Prostate gland (tissue), 2 donors: ENCODE results near the gene CSNK1G2. TPM values are rescaled to one million over a fixed set of nuclear protein-coding genes. Genes with fewer than 3 reads are reported as not detected.

Experiments
- DNase-seq: peaks from one replicate; pipeline ENCODE4 v3.0.0-alpha.2; 2019; ENCODE audit warnings: low spot score
- H3K27ac ChIP-seq, 2 donors: fragments of 200-600 bp; sonication (generic); 2 replicates each; pipeline ENCODE4 v1.5.1; 2017 to 2019
- H3K27me3 ChIP-seq: fragments of 200-600 bp; sonication (generic); replicated peaks from 2 replicates; pipeline ENCODE4 v1.5.1; 2019; ENCODE audit not compliant: insufficient read depth
- H3K36me3 ChIP-seq, 2 donors: fragments of 200-600 bp; sonication (generic); 1 replicate in 1 of 2; 2 replicates in 1 of 2; pipeline versions ENCODE4 v1.5.1 to v1.8.1; 2017 to 2019
- H3K4me1 ChIP-seq: fragments of 200-600 bp; sonication (generic); replicated peaks from 2 replicates; pipeline ENCODE4 v1.5.1; 2019
- H3K4me3 ChIP-seq, 2 donors: fragments of 200-600 bp; sonication (generic); 2 replicates each; pipeline ENCODE4 v1.5.1; 2017 to 2019
- H3K9me3 ChIP-seq: fragments of 200-600 bp; sonication (generic); 2 replicates; pipeline ENCODE4 v1.5.1; 2017
- POLR2A ChIP-seq: fragments of 450-650 bp; IDR thresholded peaks from one replicate; pipeline ENCODE4 v1.6.1; 2016; ENCODE audit warnings: antibody characterized with exemption, mild to moderate bottlenecking
- POLR2AphosphoS5 ChIP-seq: sonication (generic); formaldehyde crosslinking; IDR thresholded peaks from one replicate; pipeline ENCODE4 v1.6.1; 2017; ENCODE audit warnings: antibody characterized with exemption
- WGBS: methylation state at CpG from one replicate; pipeline ENCODE4 v1.1.5; 2018; 5-methylcytosine and 5-hydroxymethylcytosine counted together
- intact Hi-C: fragments of 100-400 bp; cut with DNase I; formaldehyde crosslinking; loops from one replicate; pipeline ENCODE4 v1.14.2; 2022
- total RNA-seq, 2 donors: library from RNA; depleted of rRNA; stranded (reverse); fragments of >200 nt; gene quantifications; one replicate each; pipeline ENCODE4 v1.1.0, GENCODE V29; 2016
- TF ChIP-seq, protein P1 (sequence below), 4 experiments: fragments of 200-600 bp in 2 of 4; fragments of 450-650 bp in 2 of 4; sonication (generic) in 2 of 4; IDR thresholded peaks; 1 replicate in 3 of 4; 2 replicates in 1 of 4; pipeline ENCODE4 v1.5.1; 2016 to 2019; ENCODE audit warnings: antibody characterized with exemption in 4 of 4, mild to moderate bottlenecking in 2 of 4, moderate library complexity in 2 of 4

Gene CSNK1G2
- total RNA-seq, 2 donors from 2014 or later, result 56.5 to 107 TPM

GRCh38 chr19:1959928-1960589 is 19.1 kb downstream of the CSNK1G2 start:
- WGBS, result 95% methylated on average over 27 of the region's 32 CpGs
- intact Hi-C loops, result no loop called here
- TF ChIP-seq POLR2AphosphoS5 (no peak), POLR2A (no peak)
- TF ChIP-seq, protein P1, sequence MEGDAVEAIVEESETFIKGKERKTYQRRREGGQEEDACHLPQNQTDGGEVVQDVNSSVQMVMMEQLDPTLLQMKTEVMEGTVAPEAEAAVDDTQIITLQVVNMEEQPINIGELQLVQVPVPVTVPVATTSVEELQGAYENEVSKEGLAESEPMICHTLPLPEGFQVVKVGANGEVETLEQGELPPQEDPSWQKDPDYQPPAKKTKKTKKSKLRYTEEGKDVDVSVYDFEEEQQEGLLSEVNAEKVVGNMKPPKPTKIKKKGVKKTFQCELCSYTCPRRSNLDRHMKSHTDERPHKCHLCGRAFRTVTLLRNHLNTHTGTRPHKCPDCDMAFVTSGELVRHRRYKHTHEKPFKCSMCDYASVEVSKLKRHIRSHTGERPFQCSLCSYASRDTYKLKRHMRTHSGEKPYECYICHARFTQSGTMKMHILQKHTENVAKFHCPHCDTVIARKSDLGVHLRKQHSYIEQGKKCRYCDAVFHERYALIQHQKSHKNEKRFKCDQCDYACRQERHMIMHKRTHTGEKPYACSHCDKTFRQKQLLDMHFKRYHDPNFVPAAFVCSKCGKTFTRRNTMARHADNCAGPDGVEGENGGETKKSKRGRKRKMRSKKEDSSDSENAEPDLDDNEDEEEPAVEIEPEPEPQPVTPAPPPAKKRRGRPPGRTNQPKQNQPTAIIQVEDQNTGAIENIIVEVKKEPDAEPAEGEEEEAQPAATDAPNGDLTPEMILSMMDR (IDR thresholded peaks at IDR 0.05), result no peak
- no peak overlapping the region for H3K4me3 ChIP-seq
- H3K4me1 ChIP-seq, result no peaks in the 10 kb centered on the region
- no peaks in the 10 kb centered on the region for H3K36me3 ChIP-seq
- no peaks in the 10 kb centered on the region for H3K9me3 ChIP-seq
- no peaks in the 10 kb centered on the region for H3K27me3 ChIP-seq
- no peak for DNase-seq
- no peak overlapping the region for H3K27ac ChIP-seq

DNA sequence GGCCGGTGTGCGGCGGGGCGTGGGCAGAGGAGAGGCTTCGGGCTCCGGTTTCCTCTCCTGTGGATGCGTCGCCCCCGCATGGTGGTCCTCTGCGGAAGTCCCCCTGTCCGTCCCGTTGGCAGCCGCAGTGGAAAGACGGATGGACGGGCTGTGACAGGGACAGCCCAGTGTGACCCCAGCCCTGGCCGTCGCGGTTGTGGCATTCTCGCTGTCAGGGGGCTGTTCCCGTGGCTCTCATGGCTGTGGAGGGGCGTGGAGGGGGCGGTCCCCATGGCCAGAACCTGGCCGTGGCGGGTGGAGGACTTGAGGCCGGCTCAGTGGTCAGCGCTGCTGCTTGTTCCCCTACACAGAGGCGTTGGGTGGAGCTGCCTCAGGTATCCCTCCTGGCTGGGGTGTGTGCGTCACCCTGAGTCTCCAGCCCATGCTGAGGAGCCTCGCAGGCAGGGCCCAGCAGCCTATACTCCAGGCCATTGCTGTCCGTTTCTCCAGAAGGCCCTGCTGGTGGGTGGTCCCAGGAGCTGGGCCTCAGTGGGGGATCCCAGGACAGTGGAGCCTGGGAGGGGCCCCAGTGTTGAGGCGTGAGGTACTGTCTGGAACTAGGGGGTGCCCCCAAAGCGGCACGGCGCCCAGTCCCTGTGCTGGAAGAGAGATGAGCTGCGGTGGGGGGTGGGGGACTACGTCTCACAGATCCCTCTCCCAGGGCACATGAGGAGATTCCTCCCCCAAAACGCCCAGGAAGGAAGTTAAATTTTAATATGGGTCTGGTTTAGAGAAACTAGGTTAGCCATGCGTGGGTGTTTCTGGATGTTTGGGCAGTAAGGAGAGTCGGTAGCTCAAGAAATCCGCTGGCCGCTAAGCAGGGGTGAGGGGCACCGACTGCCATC is 20.3 kb downstream of the CSNK1G2 start:
- TF ChIP-seq, protein P1 (IDR thresholded peaks at IDR 0.05), result no peak
- TF ChIP-seq POLR2A (no peak), POLR2AphosphoS5 (no peak)
- Histone ChIP-seq H3K36me3 (no peaks in the 10 kb centered on the region), H3K9me3 (no peaks in the 10 kb centered on the region), H3K27me3 (no peaks in the 10 kb centered on the region), H3K27ac (no peak overlapping the region), H3K4me1 (no peaks in the 10 kb centered on the region), H3K4me3 (no peak overlapping the region)
- WGBS, result 79% methylated on average over 31 of the region's 42 CpGs
- intact Hi-C loops, result no loop called here
- DNase-seq, result no peak

GRCh38 chr19:1962674-1963073 is 21.7 kb downstream of the CSNK1G2 start:
- TF ChIP-seq, protein P1 (IDR thresholded peaks at IDR 0.05), result no peak
- TF ChIP-seq POLR2A, result no peak
- Histone ChIP-seq H3K36me3 (no peaks in the 10 kb centered on the region), H3K4me1 (no peaks in the 10 kb centered on the region), H3K27ac (no peak overlapping the region), H3K27me3 (no peaks in the 10 kb centered on the region), H3K4me3 (no peak overlapping the region), H3K9me3 (no peaks in the 10 kb centered on the region)
- no peak for DNase-seq
- 97% methylated on average over 22 of the region's 23 CpGs for WGBS
- intact Hi-C loops, result no loop called here

GRCh38 chr19:1967087-1967608 is 26.2 kb downstream of the CSNK1G2 start:
- no peaks in the 10 kb centered on the region for H3K27me3 ChIP-seq
- WGBS, result 84% methylated on average over 26 of the region's 26 CpGs
- intact Hi-C loops, result no loop called here

More at GRCh38 chr19:1967087-1967608, 26.2 kb downstream of the CSNK1G2 start:
- no peak overlapping the region for H3K27ac ChIP-seq
- no peaks in the 10 kb centered on the region for H3K4me1 ChIP-seq
- TF ChIP-seq POLR2AphosphoS5, result no peak
- TF ChIP-seq POLR2A, result no peak
- TF ChIP-seq, protein P1 (IDR thresholded peaks at IDR 0.05), result no peak
- no peaks in the 10 kb centered on the region for H3K9me3 ChIP-seq
- H3K4me3 ChIP-seq, result no peak overlapping the region
- DNase-seq, result no peak
- H3K36me3 ChIP-seq, result no peaks in the 10 kb centered on the region
